GM23338 (cell line): ENCODE results near the gene C1orf50. TPM values are rescaled to one million over a fixed set of nuclear protein-coding genes. Genes with fewer than 3 reads are reported as not detected.

Experiments used
- ATAC-seq: fragments of 200-7000 bp; cut with Tn5 transposase; 3 replicates; pipeline ENCODE4 v1.9.1; 2020
- DNase-seq: peaks from one replicate; pipeline ENCODE4 v3.0.0-alpha.2; 2015; ENCODE audit warnings: low spot score
- H2AFZ ChIP-seq: fragments of 200-600 bp; sonication (generic); 2 replicates; pipeline ENCODE4 v1.8.0; 2016; ENCODE audit warnings: antibody characterized with exemption, mild to moderate bottlenecking, moderate library complexity
- H3F3A ChIP-seq: fragments of 200-600 bp; sonication (generic); replicated peaks from 2 replicates; pipeline ENCODE4 v1.8.0; 2017; ENCODE audit warnings: antibody characterized with exemption, mixed run types, low read depth
- H3K27ac ChIP-seq: fragments of 200-600 bp; sonication (generic); 2 replicates; pipeline ENCODE4 v1.6.1; 2016; ENCODE audit warnings: low read depth
- H3K27me3 ChIP-seq: fragments of 200-600 bp; sonication (generic); 2 replicates; pipeline ENCODE4 v1.8.0; 2016; ENCODE audit warnings: mild to moderate bottlenecking, mixed run types, moderate library complexity; ENCODE audit not compliant: insufficient read depth
- H3K36me3 ChIP-seq: fragments of 200-600 bp; sonication (generic); 2 replicates; pipeline ENCODE4 v1.8.0; 2016; ENCODE audit warnings: mild to moderate bottlenecking; ENCODE audit not compliant: insufficient read depth
- H3K4me1 ChIP-seq: fragments of 200-600 bp; sonication (generic); 2 replicates; pipeline ENCODE4 v1.8.0; 2016; ENCODE audit warnings: mild to moderate bottlenecking, moderate library complexity; ENCODE audit not compliant: insufficient read depth
- H3K4me2 ChIP-seq: fragments of 200-600 bp; sonication (generic); 2 replicates; pipeline ENCODE4 v1.7.1; 2017; ENCODE audit warnings: mixed run types
- H3K4me3 ChIP-seq: fragments of 200-600 bp; sonication (generic); 2 replicates; pipeline ENCODE4 v1.6.1; 2016; ENCODE audit warnings: mixed run types
- H3K79me2 ChIP-seq: fragments of 200-600 bp; sonication (generic); replicated peaks from 2 replicates; pipeline ENCODE4 v1.8.0; 2017; ENCODE audit warnings: mild to moderate bottlenecking; ENCODE audit not compliant: insufficient read depth
- H3K9me2 ChIP-seq: fragments of 200-600 bp; sonication (generic); 2 replicates; pipeline ENCODE4 v1.8.0; 2017; ENCODE audit not compliant: insufficient read depth
- H4K20me1 ChIP-seq: fragments of 200-600 bp; sonication (generic); replicated peaks from 2 replicates; pipeline ENCODE4 v1.8.0; 2017; ENCODE audit warnings: mild to moderate bottlenecking; ENCODE audit not compliant: insufficient read depth
- H3K27ac Mint-ChIP-seq: 2 replicates; pipeline ENCODE4 v1.8.0; 2020; ENCODE audit warnings: inconsistent platforms, mild to moderate bottlenecking, moderate library complexity, mixed read lengths
- H3K27me3 Mint-ChIP-seq: 3 replicates; pipeline ENCODE4 v1.8.0; 2022; ENCODE audit warnings: low read depth, mild to moderate bottlenecking, moderate library complexity, mixed read lengths, inconsistent platforms; ENCODE audit not compliant: insufficient read depth, poor library complexity
- H3K36me3 Mint-ChIP-seq: 3 replicates; pipeline ENCODE4 v1.8.0; 2021; ENCODE audit warnings: low read depth, mild to moderate bottlenecking, inconsistent platforms, moderate library complexity, mixed read lengths
- H3K4me1 Mint-ChIP-seq: 3 replicates; pipeline ENCODE4 v1.8.0; 2020; ENCODE audit warnings: mild to moderate bottlenecking, inconsistent platforms, mixed read lengths
- H3K4me3 Mint-ChIP-seq: 3 replicates; pipeline ENCODE4 v1.8.0; 2021; ENCODE audit warnings: moderate library complexity, mild to moderate bottlenecking, inconsistent platforms, mixed read lengths
- H3K9me3 Mint-ChIP-seq: 3 replicates; pipeline ENCODE4 v1.8.0; 2020; ENCODE audit warnings: moderate library complexity, mild to moderate bottlenecking, inconsistent platforms, mixed read lengths
- polyA plus RNA-seq: library from polyadenylated mRNA; unstranded; fragments of >200 nt; fragmentation: Nextera tagmentation; extraction: Ambion mirVana; gene quantifications from 2 replicates; pipeline ENCODE4 v1.2.1, GENCODE V29; 2016
- total RNA-seq: library from RNA; depleted of rRNA; stranded (reverse); fragments of >200 nt; shearing (Covaris generic); gene quantifications from 2 replicates; pipeline ENCODE4 v1.2.3, GENCODE V29; 2014
- TF ChIP-seq, protein P1 (sequence below), 2 experiments: fragments of 200-600 bp in 1 of 2; sonication (generic) in 1 of 2; conservative IDR thresholded peaks; 2 replicates each; pipeline versions ENCODE4 v1.5.1 to v1.6.1; 2016 to 2017; ENCODE audit warnings: antibody characterized with exemption in 2 of 2, low read depth in 2 of 2, mild to moderate bottlenecking in 2 of 2, moderate library complexity in 1 of 2
- TF ChIP-seq, protein P2 (sequence below): fragments of 250-450 bp; sonication (Bioruptor Pico); IDR thresholded peaks from 2 replicates; pipeline ENCODE4 v1.5.0; 2020; ENCODE audit warnings: mild to moderate bottlenecking, moderate library complexity

C1orf50 gene
- total and polyA plus RNA-seq, 2 experiments from 2014 or later = 4.4 to 4.7 TPM

GRCh38 chr1:42740851-42741580 lies 26.0 kb upstream of the C1orf50 start:
- Histone ChIP-seq H3K4me3 (peak overlapping the region; percentile 47; the same call in 1 of the 2 replicates), H2AFZ (peak overlapping the region; percentile 87), H3K4me1 (peaks cover 22% of the 10 kb centered on the region), H3K4me2 (peak overlapping the region; percentile 85), H3K27ac (0 out of 2 replicates have a peak overlapping the region, but pooled peaks have one; percentile 53), H3K36me3 (no peaks in the 10 kb centered on the region), H3K27me3 (no peaks in the 10 kb centered on the region), H4K20me1 (no peaks in the 10 kb centered on the region), H3K79me2 (no peaks in the 10 kb centered on the region), H3F3A (no peaks in the 10 kb centered on the region), H3K9me2 (no peaks in the 10 kb centered on the region)
- peak overlapping the region; percentile 51 for H3K4me3 Mint-ChIP-seq
- H3K27ac Mint-ChIP-seq = 0 out of 2 replicates have a peak overlapping the region, but pooled peaks have one; percentile 84
- H3K9me3 Mint-ChIP-seq = no peaks in the 10 kb centered on the region
- H3K27me3 Mint-ChIP-seq = peaks cover 12% of the 10 kb centered on the region
- DNase-seq (peak; percentile 73), ATAC-seq (peak; percentile 26)
- TF ChIP-seq, protein P1, sequence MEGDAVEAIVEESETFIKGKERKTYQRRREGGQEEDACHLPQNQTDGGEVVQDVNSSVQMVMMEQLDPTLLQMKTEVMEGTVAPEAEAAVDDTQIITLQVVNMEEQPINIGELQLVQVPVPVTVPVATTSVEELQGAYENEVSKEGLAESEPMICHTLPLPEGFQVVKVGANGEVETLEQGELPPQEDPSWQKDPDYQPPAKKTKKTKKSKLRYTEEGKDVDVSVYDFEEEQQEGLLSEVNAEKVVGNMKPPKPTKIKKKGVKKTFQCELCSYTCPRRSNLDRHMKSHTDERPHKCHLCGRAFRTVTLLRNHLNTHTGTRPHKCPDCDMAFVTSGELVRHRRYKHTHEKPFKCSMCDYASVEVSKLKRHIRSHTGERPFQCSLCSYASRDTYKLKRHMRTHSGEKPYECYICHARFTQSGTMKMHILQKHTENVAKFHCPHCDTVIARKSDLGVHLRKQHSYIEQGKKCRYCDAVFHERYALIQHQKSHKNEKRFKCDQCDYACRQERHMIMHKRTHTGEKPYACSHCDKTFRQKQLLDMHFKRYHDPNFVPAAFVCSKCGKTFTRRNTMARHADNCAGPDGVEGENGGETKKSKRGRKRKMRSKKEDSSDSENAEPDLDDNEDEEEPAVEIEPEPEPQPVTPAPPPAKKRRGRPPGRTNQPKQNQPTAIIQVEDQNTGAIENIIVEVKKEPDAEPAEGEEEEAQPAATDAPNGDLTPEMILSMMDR (conservative IDR thresholded peaks at IDR 0.05; ENCODE audit: low read depth in 2 of 2) = no peak
- TF ChIP-seq, protein P2, sequence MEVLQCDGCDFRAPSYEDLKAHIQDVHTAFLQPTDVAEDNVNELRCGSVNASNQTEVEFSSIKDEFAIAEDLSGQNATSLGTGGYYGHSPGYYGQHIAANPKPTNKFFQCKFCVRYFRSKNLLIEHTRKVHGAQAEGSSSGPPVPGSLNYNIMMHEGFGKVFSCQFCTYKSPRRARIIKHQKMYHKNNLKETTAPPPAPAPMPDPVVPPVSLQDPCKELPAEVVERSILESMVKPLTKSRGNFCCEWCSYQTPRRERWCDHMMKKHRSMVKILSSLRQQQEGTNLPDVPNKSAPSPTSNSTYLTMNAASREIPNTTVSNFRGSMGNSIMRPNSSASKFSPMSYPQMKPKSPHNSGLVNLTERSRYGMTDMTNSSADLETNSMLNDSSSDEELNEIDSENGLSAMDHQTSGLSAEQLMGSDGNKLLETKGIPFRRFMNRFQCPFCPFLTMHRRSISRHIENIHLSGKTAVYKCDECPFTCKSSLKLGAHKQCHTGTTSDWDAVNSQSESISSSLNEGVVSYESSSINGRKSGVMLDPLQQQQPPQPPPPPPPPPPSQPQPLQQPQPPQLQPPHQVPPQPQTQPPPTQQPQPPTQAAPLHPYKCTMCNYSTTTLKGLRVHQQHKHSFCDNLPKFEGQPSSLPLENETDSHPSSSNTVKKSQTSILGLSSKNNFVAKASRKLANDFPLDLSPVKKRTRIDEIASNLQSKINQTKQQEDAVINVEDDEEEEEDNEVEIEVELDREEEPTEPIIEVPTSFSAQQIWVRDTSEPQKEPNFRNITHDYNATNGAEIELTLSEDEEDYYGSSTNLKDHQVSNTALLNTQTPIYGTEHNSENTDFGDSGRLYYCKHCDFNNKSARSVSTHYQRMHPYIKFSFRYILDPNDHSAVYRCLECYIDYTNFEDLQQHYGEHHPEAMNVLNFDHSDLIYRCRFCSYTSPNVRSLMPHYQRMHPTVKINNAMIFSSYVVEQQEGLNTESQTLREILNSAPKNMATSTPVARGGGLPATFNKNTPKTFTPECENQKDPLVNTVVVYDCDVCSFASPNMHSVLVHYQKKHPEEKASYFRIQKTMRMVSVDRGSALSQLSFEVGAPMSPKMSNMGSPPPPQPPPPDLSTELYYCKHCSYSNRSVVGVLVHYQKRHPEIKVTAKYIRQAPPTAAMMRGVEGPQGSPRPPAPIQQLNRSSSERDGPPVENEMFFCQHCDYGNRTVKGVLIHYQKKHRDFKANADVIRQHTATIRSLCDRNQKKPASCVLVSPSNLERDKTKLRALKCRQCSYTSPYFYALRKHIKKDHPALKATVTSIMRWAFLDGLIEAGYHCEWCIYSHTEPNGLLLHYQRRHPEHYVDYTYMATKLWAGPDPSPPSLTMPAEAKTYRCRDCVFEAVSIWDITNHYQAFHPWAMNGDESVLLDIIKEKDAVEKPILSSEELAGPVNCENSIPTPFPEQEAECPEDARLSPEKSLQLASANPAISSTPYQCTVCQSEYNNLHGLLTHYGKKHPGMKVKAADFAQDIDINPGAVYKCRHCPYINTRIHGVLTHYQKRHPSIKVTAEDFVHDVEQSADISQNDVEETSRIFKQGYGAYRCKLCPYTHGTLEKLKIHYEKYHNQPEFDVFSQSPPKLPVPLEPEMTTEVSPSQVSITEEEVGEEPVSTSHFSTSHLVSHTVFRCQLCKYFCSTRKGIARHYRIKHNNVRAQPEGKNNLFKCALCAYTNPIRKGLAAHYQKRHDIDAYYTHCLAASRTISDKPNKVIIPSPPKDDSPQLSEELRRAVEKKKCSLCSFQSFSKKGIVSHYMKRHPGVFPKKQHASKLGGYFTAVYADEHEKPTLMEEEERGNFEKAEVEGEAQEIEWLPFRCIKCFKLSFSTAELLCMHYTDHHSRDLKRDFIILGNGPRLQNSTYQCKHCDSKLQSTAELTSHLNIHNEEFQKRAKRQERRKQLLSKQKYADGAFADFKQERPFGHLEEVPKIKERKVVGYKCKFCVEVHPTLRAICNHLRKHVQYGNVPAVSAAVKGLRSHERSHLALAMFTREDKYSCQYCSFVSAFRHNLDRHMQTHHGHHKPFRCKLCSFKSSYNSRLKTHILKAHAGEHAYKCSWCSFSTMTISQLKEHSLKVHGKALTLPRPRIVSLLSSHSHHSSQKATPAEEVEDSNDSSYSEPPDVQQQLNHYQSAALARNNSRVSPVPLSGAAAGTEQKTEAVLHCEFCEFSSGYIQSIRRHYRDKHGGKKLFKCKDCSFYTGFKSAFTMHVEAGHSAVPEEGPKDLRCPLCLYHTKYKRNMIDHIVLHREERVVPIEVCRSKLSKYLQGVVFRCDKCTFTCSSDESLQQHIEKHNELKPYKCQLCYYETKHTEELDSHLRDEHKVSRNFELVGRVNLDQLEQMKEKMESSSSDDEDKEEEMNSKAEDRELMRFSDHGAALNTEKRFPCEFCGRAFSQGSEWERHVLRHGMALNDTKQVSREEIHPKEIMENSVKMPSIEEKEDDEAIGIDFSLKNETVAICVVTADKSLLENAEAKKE (CRISPR knock-in tag) = no peak
- H3K4me1 Mint-ChIP-seq = peaks cover 42% of the 10 kb centered on the region
- H3K36me3 Mint-ChIP-seq = peaks cover 7% of the 10 kb centered on the region; the same call in 2 of the 3 replicates
